Measurements from ENCODE around the gene FIGN. TPM values are rescaled to one million over a fixed set of nuclear protein-coding genes. Genes with fewer than 3 reads are reported as not detected.
A peak's percentile ranks its signal among the peaks of the same experiment; 100 is the strongest.

FIGN gene
- total and polyA plus RNA-seq, 2 of the 13 experiments (the other 11 are each of a cell fraction or from before 2014, with no cell fraction given), result 6.6 to 6.7 TPM

DNA sequence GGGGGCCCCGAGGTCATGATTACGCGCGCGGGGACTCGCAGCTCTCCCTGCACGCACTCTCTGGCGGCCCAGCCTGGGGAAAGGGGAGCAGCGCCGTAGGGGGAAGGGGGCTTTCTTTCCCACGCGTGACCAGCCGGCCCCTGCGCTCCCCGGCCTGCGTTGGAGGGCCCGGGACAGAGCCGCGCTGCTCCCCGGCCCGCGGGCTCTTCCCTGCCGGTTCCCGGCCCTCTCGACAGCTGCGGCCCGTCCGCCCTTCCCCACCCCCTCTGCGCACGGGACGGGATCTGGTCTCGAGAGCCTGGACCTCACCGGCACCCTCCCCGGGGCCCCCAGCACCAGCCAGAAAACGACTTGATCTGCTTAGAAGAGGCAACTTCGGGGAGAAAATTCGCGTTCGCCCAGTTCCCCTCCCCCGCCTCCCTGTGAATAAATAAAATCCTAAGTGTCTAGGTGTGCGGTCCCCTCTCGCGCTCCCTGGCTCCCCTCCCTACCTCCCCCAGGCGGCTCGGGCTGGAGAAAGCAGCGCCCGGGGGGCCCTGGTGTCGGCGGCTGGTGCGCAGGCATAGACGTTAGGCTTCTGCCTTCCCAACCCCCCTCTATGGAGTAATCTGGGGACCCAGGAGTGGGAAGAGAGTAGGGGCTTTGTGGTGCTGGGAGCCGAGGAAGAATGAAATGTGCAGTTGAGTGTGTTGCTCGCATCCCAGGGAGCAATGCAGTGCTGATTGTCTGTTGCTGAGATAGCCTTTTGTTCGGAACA, 803 bp upstream of the FIGN start (continued):
- TF ChIP-seq, protein P1, sequence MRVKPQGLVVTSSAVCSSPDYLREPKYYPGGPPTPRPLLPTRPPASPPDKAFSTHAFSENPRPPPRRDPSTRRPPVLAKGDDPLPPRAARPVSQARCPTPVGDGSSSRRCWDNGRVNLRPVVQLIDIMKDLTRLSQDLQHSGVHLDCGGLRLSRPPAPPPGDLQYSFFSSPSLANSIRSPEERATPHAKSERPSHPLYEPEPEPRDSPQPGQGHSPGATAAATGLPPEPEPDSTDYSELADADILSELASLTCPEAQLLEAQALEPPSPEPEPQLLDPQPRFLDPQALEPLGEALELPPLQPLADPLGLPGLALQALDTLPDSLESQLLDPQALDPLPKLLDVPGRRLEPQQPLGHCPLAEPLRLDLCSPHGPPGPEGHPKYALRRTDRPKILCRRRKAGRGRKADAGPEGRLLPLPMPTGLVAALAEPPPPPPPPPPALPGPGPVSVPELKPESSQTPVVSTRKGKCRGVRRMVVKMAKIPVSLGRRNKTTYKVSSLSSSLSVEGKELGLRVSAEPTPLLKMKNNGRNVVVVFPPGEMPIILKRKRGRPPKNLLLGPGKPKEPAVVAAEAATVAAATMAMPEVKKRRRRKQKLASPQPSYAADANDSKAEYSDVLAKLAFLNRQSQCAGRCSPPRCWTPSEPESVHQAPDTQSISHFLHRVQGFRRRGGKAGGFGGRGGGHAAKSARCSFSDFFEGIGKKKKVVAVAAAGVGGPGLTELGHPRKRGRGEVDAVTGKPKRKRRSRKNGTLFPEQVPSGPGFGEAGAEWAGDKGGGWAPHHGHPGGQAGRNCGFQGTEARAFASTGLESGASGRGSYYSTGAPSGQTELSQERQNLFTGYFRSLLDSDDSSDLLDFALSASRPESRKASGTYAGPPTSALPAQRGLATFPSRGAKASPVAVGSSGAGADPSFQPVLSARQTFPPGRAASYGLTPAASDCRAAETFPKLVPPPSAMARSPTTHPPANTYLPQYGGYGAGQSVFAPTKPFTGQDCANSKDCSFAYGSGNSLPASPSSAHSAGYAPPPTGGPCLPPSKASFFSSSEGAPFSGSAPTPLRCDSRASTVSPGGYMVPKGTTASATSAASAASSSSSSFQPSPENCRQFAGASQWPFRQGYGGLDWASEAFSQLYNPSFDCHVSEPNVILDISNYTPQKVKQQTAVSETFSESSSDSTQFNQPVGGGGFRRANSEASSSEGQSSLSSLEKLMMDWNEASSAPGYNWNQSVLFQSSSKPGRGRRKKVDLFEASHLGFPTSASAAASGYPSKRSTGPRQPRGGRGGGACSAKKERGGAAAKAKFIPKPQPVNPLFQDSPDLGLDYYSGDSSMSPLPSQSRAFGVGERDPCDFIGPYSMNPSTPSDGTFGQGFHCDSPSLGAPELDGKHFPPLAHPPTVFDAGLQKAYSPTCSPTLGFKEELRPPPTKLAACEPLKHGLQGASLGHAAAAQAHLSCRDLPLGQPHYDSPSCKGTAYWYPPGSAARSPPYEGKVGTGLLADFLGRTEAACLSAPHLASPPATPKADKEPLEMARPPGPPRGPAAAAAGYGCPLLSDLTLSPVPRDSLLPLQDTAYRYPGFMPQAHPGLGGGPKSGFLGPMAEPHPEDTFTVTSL (CRISPR knock-in tag; IDR thresholded peaks at IDR 0.05; ENCODE audit: borderline replicate concordance), result 0 out of 2 replicates have a peak, but pooled peaks have one; percentile 44
- peak; percentile 26; the same call in 1 of the 2 replicates for TF ChIP-seq GTF3A (CRISPR knock-in tag; conservative IDR thresholded peaks at IDR 0.05)
- TF ChIP-seq ZNF660 (CRISPR knock-in tag; IDR thresholded peaks at IDR 0.05; ENCODE audit: borderline replicate concordance, low read depth), result no peak
- no peak for TF ChIP-seq POGZ (CRISPR knock-in tag; IDR thresholded peaks at IDR 0.05)
- TF ChIP-seq, protein P2, sequence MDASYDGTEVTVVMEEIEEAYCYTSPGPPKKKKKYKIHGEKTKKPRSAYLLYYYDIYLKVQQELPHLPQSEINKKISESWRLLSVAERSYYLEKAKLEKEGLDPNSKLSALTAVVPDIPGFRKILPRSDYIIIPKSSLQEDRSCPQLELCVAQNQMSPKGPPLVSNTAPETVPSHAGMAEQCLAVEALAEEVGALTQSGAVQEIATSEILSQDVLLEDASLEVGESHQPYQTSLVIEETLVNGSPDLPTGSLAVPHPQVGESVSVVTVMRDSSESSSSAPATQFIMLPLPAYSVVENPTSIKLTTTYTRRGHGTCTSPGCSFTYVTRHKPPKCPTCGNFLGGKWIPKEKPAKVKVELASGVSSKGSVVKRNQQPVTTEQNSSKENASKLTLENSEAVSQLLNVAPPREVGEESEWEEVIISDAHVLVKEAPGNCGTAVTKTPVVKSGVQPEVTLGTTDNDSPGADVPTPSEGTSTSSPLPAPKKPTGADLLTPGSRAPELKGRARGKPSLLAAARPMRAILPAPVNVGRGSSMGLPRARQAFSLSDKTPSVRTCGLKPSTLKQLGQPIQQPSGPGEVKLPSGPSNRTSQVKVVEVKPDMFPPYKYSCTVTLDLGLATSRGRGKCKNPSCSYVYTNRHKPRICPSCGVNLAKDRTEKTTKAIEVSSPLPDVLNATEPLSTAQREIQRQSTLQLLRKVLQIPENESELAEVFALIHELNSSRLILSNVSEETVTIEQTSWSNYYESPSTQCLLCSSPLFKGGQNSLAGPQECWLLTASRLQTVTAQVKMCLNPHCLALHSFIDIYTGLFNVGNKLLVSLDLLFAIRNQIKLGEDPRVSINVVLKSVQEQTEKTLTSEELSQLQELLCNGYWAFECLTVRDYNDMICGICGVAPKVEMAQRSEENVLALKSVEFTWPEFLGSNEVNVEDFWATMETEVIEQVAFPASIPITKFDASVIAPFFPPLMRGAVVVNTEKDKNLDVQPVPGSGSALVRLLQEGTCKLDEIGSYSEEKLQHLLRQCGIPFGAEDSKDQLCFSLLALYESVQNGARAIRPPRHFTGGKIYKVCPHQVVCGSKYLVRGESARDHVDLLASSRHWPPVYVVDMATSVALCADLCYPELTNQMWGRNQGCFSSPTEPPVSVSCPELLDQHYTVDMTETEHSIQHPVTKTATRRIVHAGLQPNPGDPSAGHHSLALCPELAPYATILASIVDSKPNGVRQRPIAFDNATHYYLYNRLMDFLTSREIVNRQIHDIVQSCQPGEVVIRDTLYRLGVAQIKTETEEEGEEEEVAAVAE (CRISPR knock-in tag; IDR thresholded peaks at IDR 0.05; ENCODE audit: borderline replicate concordance), result no peak
- TF ChIP-seq KLF15 (CRISPR knock-in tag; IDR thresholded peaks at IDR 0.05; ENCODE audit: borderline replicate concordance), result 0 out of 2 replicates have a peak, but pooled peaks have one; percentile 51
- TF ChIP-seq, protein P3, sequence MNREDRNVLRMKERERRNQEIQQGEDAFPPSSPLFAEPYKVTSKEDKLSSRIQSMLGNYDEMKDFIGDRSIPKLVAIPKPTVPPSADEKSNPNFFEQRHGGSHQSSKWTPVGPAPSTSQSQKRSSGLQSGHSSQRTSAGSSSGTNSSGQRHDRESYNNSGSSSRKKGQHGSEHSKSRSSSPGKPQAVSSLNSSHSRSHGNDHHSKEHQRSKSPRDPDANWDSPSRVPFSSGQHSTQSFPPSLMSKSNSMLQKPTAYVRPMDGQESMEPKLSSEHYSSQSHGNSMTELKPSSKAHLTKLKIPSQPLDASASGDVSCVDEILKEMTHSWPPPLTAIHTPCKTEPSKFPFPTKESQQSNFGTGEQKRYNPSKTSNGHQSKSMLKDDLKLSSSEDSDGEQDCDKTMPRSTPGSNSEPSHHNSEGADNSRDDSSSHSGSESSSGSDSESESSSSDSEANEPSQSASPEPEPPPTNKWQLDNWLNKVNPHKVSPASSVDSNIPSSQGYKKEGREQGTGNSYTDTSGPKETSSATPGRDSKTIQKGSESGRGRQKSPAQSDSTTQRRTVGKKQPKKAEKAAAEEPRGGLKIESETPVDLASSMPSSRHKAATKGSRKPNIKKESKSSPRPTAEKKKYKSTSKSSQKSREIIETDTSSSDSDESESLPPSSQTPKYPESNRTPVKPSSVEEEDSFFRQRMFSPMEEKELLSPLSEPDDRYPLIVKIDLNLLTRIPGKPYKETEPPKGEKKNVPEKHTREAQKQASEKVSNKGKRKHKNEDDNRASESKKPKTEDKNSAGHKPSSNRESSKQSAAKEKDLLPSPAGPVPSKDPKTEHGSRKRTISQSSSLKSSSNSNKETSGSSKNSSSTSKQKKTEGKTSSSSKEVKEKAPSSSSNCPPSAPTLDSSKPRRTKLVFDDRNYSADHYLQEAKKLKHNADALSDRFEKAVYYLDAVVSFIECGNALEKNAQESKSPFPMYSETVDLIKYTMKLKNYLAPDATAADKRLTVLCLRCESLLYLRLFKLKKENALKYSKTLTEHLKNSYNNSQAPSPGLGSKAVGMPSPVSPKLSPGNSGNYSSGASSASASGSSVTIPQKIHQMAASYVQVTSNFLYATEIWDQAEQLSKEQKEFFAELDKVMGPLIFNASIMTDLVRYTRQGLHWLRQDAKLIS (CRISPR knock-in tag; IDR thresholded peaks at IDR 0.05), result no peak
- TF ChIP-seq ZNF33A (CRISPR knock-in tag; IDR thresholded peaks at IDR 0.05; ENCODE audit: borderline replicate concordance), result no peak
- no peak for TF ChIP-seq ZFP36 (IDR thresholded peaks at IDR 0.05; ENCODE audit: borderline replicate concordance, low read depth, low read length, partially characterized antibody)
- TF ChIP-seq SAFB2 (CRISPR knock-in tag; IDR thresholded peaks at IDR 0.05; ENCODE audit: borderline replicate concordance, low read depth), result peak; percentile 86
- TF ChIP-seq HCFC1 (IDR thresholded peaks at IDR 0.05; ENCODE audit: low read depth, low read length), result no peak
- 0 out of 2 replicates have a peak, but pooled peaks have one; percentile 11 for TF ChIP-seq ZNF556 (CRISPR knock-in tag; IDR thresholded peaks at IDR 0.05; ENCODE audit: borderline replicate concordance)

Data from HepG2 (cell line).